ENCODE results near the gene CEP68. TPM values are rescaled to one million over a fixed set of nuclear protein-coding genes. Genes with fewer than 3 reads are reported as not detected.

The CEP68 gene
- total RNA-seq, 3 donors from 2014 or later, result 2.3 to 5.4 (median 2.9) TPM

DNA sequence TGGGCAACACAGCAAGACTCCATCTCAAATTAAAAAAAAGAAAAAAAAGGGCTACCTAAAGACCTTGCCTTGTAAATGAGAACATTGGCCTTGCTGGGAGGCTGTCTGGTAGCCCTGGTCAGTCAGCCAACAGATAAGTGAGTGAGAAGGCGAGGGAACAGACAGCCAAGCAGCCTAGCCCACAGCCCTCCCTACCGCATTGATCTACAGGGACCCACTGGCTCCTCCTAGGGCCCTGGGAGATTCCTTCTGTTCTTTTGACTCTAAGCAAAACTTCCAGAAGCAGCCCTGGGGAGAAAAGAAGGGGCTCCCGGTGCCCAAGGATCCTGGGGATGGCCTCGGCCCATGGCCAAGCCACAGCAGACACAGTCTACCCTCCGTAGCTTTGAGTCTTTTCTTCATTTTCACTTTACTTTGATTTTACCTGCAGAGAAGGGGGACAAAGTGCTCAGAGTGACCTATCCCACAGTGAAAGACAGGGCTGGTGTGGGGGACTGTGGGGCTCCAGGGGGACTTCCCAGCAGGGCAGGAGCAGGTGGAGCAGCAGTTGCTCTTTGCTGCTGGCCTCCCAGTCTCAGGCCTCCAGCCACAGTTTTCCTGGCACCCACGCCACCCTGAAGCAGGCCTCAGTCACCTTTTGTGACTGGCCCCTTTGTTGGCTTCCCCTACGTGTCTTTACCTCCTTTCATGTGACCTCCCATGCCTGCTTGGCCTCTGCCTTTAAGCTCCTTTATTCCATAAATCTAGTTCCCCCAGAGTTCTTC is 5.1 kb downstream of the CEP68 start:
- no peaks in the 10 kb centered on the region for H3K9me3 Mint-ChIP-seq
- H3K27me3 Mint-ChIP-seq (ENCODE audit: low read depth), result no peaks in the 10 kb centered on the region
- H3K36me3 Mint-ChIP-seq (ENCODE audit: insufficient read depth), result no peaks in the 10 kb centered on the region
- ATAC-seq, result no peak
- H3K4me1 Mint-ChIP-seq (ENCODE audit: low read depth), result peaks cover 51% of the 10 kb centered on the region
- no peak for DNase-seq
- no peak overlapping the region for H3K4me3 Mint-ChIP-seq

DNA sequence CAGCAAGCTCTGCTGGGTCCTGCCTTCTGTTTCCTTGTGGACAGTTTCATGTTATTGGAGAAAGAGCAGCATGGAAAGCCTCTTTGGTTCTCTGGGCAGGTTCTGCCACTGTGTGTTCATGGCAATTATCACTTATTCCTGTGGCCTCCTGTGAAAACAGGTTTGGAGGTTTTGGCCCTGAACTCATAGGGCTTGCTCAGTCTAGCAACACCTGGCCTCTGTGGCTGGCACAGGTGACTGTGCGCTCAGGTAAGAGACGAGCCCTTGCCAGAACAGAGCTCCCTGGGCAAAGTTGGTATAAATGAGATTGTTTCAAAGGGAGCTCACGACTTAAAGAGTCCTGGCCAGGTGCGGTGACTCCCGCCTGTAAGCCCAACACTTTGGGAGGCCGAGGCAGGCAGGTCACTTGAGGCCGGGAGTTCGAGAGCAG is 5.7 kb downstream of the CEP68 start:
- Mint-ChIP-seq H3K4me3 (no peak overlapping the region), H3K9me3 (no peaks in the 10 kb centered on the region), H3K27me3 (ENCODE audit: low read depth) (no peaks in the 10 kb centered on the region), H3K36me3 (ENCODE audit: insufficient read depth) (no peaks in the 10 kb centered on the region), H3K4me1 (ENCODE audit: low read depth) (peaks cover 52% of the 10 kb centered on the region)
- no peak for DNase-seq
- no peak for ATAC-seq

DNA sequence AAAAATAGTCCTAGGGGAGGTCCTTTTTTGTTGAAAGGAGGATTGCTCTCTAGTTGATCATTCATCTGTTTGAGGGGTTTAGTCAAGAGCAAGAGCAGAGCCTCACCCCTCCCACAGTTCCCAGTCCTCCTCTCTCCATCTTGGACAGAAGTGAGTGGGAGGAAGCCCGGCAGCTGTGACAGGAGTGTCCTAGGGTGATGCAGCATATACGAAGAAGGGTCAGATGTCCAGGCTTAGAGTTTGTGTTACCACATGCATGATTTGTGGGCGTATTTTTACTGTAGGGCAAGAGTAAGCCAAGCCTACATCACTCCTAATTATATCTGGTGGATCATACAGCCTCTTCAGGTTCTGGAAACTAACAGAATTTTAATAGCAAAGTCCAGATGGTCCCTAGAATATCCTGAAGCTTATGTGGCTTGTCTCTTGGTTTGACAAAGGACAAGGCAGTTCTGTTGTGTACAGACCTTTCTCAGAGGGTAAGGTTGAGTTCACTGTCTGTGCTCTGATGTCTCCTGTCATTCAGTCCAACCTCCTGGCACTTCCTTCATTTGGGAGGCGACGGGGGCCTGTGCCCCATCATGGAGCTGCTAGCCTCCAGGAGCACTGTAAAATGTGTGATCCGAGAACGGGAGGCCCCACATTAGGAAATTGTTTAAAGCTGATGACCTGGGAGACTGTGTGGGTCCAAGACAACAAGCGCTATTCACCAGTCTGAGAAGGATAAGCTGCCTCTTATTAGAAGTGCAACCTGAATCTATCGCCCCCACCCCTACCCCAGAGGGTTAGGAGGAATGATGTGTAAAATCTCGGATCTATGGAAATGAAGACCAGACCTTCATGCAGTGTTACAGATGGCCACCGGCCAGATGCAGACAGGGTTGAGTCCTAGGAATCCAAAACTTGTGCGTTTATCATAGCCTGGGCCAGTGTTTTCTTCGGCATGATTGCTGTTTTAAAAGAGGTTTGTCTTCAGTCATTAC is 6.9 kb downstream of the CEP68 start:
- no peak for DNase-seq
- H3K36me3 Mint-ChIP-seq (ENCODE audit: insufficient read depth), result no peaks in the 10 kb centered on the region
- ATAC-seq, result no peak
- H3K4me1 Mint-ChIP-seq (ENCODE audit: low read depth), result peaks cover 51% of the 10 kb centered on the region
- H3K4me3 Mint-ChIP-seq, result no peak overlapping the region
- no peaks in the 10 kb centered on the region for H3K9me3 Mint-ChIP-seq
- H3K27me3 Mint-ChIP-seq (ENCODE audit: low read depth), result no peaks in the 10 kb centered on the region

DNA sequence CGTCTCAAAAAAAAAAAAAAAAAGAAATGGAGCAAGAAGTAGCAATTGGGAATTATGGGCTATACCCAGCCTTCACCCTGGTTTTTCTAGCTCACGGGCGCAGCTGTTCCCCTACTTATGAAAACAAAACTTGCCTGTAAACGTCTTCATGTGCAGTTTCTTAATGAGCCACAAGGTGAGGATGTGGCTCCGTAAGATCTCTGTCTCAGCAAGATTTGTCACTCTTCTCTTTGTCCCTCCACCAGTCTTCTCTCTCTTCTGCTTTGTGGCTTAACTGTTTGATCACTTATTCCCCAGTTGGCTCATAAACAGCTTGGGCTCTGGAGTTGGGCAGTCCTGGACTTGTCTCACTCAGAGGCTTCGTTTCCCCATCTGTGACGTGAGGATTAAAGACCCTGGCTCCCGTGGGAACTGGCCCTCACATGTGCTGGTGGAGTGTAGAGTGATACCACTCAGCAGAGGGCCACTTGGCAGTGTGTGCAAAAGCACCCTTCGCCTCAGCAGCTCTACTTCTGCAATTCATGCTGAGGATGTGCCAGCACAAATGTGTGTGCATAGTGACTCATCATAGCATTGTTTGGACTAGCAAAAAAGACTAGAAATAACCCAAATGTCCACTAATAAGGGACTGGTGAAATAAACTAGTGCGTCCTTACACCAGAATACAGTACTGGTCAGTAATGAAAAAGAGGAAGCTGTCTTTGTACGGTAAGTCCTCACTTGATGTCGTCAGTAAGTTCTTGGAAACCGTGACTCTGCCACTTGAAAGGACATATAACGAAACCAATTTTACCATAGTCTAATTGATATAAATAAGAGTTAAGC is 8.7 kb downstream of the CEP68 start:
- no peaks in the 10 kb centered on the region for H3K27me3 Mint-ChIP-seq (ENCODE audit: low read depth)
- H3K4me1 Mint-ChIP-seq (ENCODE audit: low read depth), result peaks cover 45% of the 10 kb centered on the region
- H3K36me3 Mint-ChIP-seq (ENCODE audit: insufficient read depth), result no peaks in the 10 kb centered on the region
- no peaks in the 10 kb centered on the region for H3K9me3 Mint-ChIP-seq
- ATAC-seq, result peak; percentile 75 to 84
- DNase-seq, result no peak
- H3K4me3 Mint-ChIP-seq, result no peak overlapping the region

DNA sequence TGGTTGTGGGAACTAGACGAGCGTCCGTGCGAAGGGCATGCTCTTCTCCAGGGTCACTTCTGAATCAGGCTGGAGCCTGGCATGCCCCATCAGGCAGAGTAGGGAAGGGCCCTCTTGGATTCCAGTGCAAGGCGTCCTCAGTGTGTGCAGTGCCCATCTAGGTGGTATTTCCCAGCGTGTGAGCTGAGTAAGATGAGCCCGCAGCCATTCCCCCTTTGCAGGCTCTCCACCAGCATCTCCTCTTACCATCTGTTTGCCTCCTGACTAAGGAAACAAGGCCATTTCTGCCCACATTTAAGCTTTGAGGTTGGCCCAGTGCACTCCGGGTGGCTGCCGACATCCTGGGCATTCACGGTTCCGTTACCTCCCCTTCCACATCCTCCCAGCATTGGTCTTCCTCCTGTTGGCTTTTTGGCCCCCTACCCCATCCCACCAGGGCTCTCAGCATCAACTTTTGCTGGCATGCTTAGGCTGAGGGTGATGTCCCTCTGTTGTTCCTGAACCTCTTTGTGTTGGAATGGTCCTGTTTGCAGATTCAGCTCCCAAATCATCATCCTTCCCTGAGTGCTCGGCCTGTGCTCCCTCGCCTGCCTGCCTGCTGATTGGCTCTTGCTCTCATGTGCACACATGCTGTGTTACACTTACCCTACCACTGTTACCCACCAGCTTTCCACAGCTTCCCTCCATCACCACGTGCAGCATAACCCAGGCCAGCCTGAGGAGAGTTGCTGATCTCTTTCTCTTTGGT is 11.8 kb downstream of the CEP68 start:
- ATAC-seq (peak; percentile 16), DNase-seq (no peak)
- no peaks in the 10 kb centered on the region for H3K9me3 Mint-ChIP-seq
- peaks cover 45% of the 10 kb centered on the region for H3K4me1 Mint-ChIP-seq (ENCODE audit: low read depth)
- H3K36me3 Mint-ChIP-seq (ENCODE audit: insufficient read depth), result peaks cover 1% of the 10 kb centered on the region
- no peak overlapping the region for H3K4me3 Mint-ChIP-seq
- H3K27me3 Mint-ChIP-seq (ENCODE audit: low read depth), result no peaks in the 10 kb centered on the region

DNA sequence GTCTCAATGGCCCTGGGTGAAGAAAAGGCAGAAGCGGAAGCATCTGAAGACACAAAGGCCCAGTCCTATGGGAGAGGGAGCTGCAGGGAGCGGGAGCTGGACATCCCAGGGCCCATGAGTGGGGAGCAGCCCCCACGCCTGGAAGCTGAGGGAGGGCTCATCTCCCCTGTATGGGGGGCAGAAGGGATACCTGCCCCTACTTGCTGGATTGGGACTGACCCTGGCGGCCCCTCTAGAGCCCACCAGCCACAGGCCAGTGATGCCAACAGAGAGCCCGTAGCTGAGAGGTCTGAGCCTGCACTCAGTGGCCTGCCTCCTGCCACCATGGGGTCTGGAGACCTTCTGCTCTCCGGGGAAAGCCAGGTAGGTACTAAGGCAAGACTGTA is 13.2 kb downstream of the CEP68 start:
- no peaks in the 10 kb centered on the region for H3K9me3 Mint-ChIP-seq
- no peaks in the 10 kb centered on the region for H3K27me3 Mint-ChIP-seq (ENCODE audit: low read depth)
- peaks cover 8% of the 10 kb centered on the region for H3K36me3 Mint-ChIP-seq (ENCODE audit: insufficient read depth)

DNA sequence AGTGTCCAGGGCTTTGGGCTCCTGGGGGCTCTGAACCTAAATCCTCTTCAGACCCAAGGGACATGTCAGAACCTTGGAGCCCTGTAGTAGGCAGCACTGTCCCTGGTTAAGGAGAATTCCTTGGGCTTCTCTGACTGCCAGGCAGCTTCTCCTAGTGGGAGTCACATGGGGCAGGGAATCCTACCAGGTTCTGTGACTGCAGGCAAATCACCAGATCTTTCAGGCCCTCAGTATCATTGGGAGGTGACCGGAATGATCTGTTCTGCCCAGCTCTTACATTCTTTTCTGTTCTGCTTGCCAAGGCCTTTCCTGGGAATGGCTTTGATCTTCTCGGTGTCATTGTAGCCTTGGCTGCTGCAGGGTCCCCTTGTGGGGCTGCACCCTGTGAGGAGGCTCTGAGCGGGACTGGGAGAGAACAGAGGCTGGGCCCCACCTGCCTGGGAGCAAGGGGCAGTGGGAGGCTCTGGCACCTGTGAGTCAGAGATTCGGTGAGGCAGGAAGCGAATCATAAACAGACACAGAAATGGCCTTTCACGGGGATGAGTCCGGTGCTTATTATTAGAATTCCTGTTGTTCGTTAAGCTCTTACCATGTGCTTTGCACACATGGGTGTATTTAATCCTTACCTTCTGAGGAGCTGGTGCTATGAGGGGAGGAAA is 14.1 kb downstream of the CEP68 start:
- H3K4me3 Mint-ChIP-seq, result no peak overlapping the region
- DNase-seq (no peak), ATAC-seq (no peak)
- H3K4me1 Mint-ChIP-seq (ENCODE audit: low read depth), result peaks cover 27% of the 10 kb centered on the region
- no peaks in the 10 kb centered on the region for H3K9me3 Mint-ChIP-seq
- H3K36me3 Mint-ChIP-seq (ENCODE audit: insufficient read depth), result peaks cover 8% of the 10 kb centered on the region
- H3K27me3 Mint-ChIP-seq (ENCODE audit: low read depth), result no peaks in the 10 kb centered on the region

More for the DNA sequence above, 13.2 kb downstream of the CEP68 start:
- Mint-ChIP-seq H3K4me3 (no peak overlapping the region), H3K4me1 (ENCODE audit: low read depth) (peaks cover 36% of the 10 kb centered on the region)
- DNase-seq (no peak), ATAC-seq (no peak)

DNA sequence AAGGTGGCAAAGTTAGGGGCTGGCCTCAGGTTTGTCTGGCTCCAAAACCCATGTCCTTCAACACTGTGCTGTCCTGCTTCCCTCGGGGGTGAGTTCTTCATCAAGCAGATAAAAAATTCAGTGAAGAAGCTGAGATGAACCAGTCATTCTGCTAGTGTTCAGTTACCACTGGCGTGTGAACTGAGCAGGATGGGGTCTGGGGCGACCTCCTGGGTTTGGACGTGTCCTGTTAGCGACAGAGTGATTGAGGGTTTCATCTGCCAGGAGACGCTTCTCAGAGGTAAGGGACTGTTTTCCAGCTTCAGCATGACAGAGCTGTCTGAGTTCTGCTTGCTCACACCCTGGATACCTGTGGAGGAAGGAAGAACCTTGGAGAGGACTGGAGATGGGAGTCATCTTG is 14.6 kb downstream of the CEP68 start:
- peaks cover 8% of the 10 kb centered on the region for H3K36me3 Mint-ChIP-seq (ENCODE audit: insufficient read depth)
- H3K4me3 Mint-ChIP-seq, result no peak overlapping the region
- no peak for ATAC-seq
- no peaks in the 10 kb centered on the region for H3K9me3 Mint-ChIP-seq
- no peak for DNase-seq
- H3K4me1 Mint-ChIP-seq (ENCODE audit: low read depth), result peaks cover 24% of the 10 kb centered on the region
- H3K27me3 Mint-ChIP-seq (ENCODE audit: low read depth), result no peaks in the 10 kb centered on the region

DNA sequence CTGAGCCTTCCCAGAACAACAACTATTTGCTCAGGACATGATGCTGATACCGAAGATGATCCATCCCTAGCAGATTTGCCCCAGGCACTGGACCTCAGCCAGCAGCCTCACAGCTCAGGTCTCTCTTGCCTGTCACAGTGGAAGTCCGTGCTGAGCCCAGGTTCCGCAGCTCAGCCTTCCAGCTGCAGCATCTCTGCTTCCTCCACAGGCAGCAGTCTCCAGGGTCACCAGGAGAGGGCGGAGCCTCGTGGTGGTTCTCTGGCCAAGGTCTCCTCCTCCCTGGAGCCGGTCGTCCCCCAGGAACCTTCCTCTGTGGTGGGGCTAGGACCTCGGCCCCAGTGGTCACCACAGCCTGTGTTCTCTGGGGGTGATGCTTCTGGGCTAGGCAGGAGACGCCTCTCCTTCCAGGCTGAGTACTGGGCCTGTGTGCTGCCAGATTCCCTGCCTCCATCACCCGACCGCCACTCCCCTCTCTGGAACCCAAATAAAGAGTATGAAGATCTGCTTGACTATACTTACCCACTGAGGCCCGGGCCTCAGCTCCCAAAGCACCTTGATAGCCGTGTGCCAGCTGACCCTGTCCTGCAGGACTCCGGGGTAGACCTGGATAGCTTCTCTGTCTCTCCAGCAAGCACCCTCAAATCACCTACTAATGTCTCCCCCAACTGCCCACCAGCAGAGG is 15.4 kb downstream of the CEP68 start:
- peaks cover 24% of the 10 kb centered on the region for H3K4me1 Mint-ChIP-seq (ENCODE audit: low read depth)
- H3K9me3 Mint-ChIP-seq, result no peaks in the 10 kb centered on the region
- no peak overlapping the region for H3K4me3 Mint-ChIP-seq
- H3K36me3 Mint-ChIP-seq (ENCODE audit: insufficient read depth), result peaks cover 9% of the 10 kb centered on the region
- ATAC-seq (no peak), DNase-seq (no peak)
- no peaks in the 10 kb centered on the region for H3K27me3 Mint-ChIP-seq (ENCODE audit: low read depth)

DNA sequence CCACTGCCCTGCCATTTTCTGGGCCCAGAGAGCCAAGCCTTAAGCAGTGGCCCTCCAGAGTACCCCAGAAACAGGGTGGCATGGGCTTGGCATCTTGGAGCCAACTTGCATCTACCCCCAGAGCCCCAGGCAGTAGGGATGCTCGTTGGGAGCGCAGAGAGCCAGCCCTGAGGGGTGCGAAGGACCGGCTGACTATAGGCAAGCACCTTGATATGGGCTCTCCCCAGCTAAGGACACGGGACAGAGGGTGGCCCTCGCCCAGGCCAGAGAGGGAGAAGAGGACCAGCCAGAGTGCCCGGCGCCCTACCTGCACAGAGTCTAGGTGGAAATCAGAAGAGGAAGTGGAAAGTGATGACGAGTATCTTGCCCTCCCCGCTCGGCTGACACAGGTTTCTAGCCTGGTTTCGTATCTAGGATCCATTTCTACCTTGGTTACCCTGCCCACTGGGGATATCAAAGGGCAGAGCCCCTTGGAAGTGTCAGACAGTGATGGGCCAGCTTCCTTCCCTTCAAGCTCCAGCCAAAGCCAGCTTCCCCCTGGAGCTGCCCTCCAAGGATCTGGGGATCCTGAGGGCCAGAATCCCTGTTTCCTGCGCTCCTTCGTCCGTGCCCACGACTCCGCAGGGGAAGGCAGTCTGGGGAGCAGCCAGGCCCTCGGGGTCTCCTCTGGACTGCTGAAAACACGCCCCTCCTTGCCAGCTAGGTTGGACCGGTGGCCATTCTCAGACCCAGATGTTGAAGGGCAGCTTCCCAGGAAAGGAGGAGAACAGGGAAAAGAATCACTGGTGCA is 16.2 kb downstream of the CEP68 start:
- Mint-ChIP-seq H3K36me3 (ENCODE audit: insufficient read depth) (peaks cover 9% of the 10 kb centered on the region), H3K27me3 (ENCODE audit: low read depth) (no peaks in the 10 kb centered on the region)

DNA sequence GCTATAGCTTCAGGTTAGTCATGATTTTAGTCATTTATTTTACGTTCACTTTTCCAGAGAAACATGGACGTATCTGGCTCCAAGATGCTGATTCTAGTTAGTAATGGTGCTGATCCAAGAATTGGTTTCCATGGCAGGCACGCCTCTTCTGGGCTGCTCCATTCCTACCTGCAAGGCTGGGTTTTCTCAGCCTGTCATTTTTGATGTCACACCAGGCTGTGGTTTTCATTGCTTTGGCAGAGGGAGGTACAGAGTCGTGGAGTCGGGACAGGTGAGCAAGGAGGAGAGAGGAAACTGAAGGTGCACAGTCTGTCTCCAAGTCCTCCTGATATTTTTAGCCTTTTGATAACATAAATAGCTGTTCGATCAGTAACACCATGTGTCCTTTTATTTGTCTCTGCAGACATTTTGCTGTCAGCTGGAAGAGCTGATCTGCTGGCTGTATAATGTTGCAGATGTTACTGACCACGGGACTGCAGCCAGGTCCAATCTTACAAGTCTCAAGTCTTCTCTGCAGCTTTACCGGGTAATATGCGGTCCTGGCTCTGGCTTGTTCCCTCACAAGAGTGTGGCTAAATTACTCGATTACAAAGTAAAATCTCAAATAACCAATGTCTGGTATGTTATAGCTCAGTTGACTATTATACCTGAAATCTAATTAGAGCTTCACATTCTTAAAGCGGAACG is 17.8 kb downstream of the CEP68 start:
- H3K4me3 Mint-ChIP-seq, result no peak overlapping the region
- no peaks in the 10 kb centered on the region for H3K9me3 Mint-ChIP-seq
- no peak for ATAC-seq
- no peaks in the 10 kb centered on the region for H3K27me3 Mint-ChIP-seq (ENCODE audit: low read depth)
- peaks cover 6% of the 10 kb centered on the region for H3K4me1 Mint-ChIP-seq (ENCODE audit: low read depth)
- peaks cover 14% of the 10 kb centered on the region for H3K36me3 Mint-ChIP-seq (ENCODE audit: insufficient read depth)
- DNase-seq, result no peak

More for the DNA sequence above, 16.2 kb downstream of the CEP68 start:
- Mint-ChIP-seq H3K9me3 (no peaks in the 10 kb centered on the region), H3K4me3 (no peak overlapping the region), H3K4me1 (ENCODE audit: low read depth) (peaks cover 19% of the 10 kb centered on the region)
- ATAC-seq (no peak), DNase-seq (no peak)

DNA sequence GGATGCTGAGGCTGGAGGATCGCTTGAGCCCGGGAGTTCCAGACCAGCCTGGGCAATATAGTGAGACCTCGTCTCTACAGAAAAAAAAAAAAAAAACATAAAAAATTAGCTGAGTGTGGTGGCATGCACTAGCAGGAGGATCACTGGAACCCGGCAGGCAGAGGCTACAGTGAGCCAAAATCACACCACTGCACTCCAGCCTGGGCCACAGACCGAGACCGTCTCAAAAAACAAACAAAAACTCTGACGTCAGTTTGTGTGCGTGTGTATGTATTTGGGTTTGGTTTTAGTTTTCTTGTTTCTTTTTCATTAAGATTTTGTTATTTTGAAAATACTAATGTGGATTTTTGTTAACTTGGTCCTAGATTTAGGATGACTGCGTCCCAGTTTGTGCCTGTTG is 19.0 kb downstream of the CEP68 start:
- no peak overlapping the region for H3K4me3 Mint-ChIP-seq
- peaks cover 14% of the 10 kb centered on the region for H3K36me3 Mint-ChIP-seq (ENCODE audit: insufficient read depth)
- no peaks in the 10 kb centered on the region for H3K27me3 Mint-ChIP-seq (ENCODE audit: low read depth)
- peaks cover 6% of the 10 kb centered on the region for H3K4me1 Mint-ChIP-seq (ENCODE audit: low read depth)
- no peaks in the 10 kb centered on the region for H3K9me3 Mint-ChIP-seq
- DNase-seq, result no peak
- ATAC-seq, result no peak

Data from activated T-cell treated with anti-CD3 and anti-CD28 coated beads, Interleukin-2, amount 50 U/mL, for 4 hours (primary cell).